ENCODE data around the gene ID1. TPM values are rescaled to one million over a fixed set of nuclear protein-coding genes. Genes with fewer than 3 reads are reported as not detected.

Gene ID1
- total RNA-seq, 2 experiments from 2014 or later, result 0.42 to 0.50 TPM

GRCh38 chr20:31567380-31567720, 37.7 kb upstream of the ID1 start:
- peaks cover 17% of the 10 kb centered on the region for H3K4me1 Mint-ChIP-seq (ENCODE audit: low read depth)
- no peak overlapping the region for H3K4me3 Mint-ChIP-seq
- no peak for DNase-seq
- no peak overlapping the region for H3K27ac Mint-ChIP-seq
- no peaks in the 10 kb centered on the region for H3K9me3 Mint-ChIP-seq (ENCODE audit: insufficient read depth)
- POLR2A ChIA-PET, result interaction anchor here (1.2 kb wide), 2 partner anchors 46 to 51 kb away, joined by 3 read pairs; no protein-coding TSS in a partner anchor
- peaks cover 30% of the 10 kb centered on the region for H3K36me3 Mint-ChIP-seq (ENCODE audit: low read depth)
- CTCF ChIA-PET, result interaction anchor here (1.9 to 23.7 kb wide), 5 partner anchors 10 to 157 kb away, joined by 4 to 901 read pairs (median 23); partner anchors contain the start of gene ID1
- no peak for ATAC-seq
- H3K27me3 Mint-ChIP-seq (ENCODE audit: low read depth), result no peaks in the 10 kb centered on the region

- Mint-ChIP-seq H3K4me1 (ENCODE audit: low read depth) (peaks cover 21% of the 10 kb centered on the region), H3K36me3 (ENCODE audit: low read depth) (peaks cover 24% of the 10 kb centered on the region), H3K4me3 (no peak overlapping the region), H3K27me3 (ENCODE audit: low read depth) (no peaks in the 10 kb centered on the region), H3K27ac (peak overlapping the region; percentile 47), H3K9me3 (ENCODE audit: insufficient read depth) (no peaks in the 10 kb centered on the region)
- ChIA-PET POLR2A (interaction anchor here (1.0 to 1.2 kb wide), 3 partner anchors 16 to 50 kb away, joined by 3 read pairs; no protein-coding TSS in a partner anchor), CTCF (interaction anchor here (1.0 to 23.7 kb wide), 7 partner anchors 10 to 181 kb away, joined by 3 to 901 read pairs (median 9); partner anchors contain the start of gene ID1)
- DNase-seq (no peak), ATAC-seq (no peak)
These were observed 36.9 kb upstream of the ID1 start for GRCh38 chr20:31568041-31568731.

GRCh38 chr20:31568773-31569162, 36.3 kb upstream of the ID1 start:
- ChIA-PET POLR2A (interaction anchor here (1.0 to 1.2 kb wide), 2 partner anchors 16 to 44 kb away, joined by 3 read pairs; no protein-coding TSS in a partner anchor), CTCF (interaction anchor here (0.9 to 23.7 kb wide), 12 partner anchors 9 to 181 kb away, joined by 3 to 901 read pairs (median 6); partner anchors contain the start of gene ID1)
- Mint-ChIP-seq H3K27me3 (ENCODE audit: low read depth) (no peaks in the 10 kb centered on the region), H3K4me1 (ENCODE audit: low read depth) (peaks cover 27% of the 10 kb centered on the region), H3K36me3 (ENCODE audit: low read depth) (peaks cover 24% of the 10 kb centered on the region), H3K27ac (peak overlapping the region; percentile 34), H3K4me3 (no peak overlapping the region), H3K9me3 (ENCODE audit: insufficient read depth) (no peaks in the 10 kb centered on the region)
- ATAC-seq (no peak), DNase-seq (no peak)

GRCh38 chr20:31569163-31570020, 35.7 kb upstream of the ID1 start:
- Mint-ChIP-seq H3K36me3 (ENCODE audit: low read depth) (peaks cover 19% of the 10 kb centered on the region), H3K4me1 (ENCODE audit: low read depth) (peaks cover 31% of the 10 kb centered on the region), H3K27me3 (ENCODE audit: low read depth) (no peaks in the 10 kb centered on the region), H3K9me3 (ENCODE audit: insufficient read depth) (no peaks in the 10 kb centered on the region), H3K4me3 (no peak overlapping the region), H3K27ac (no peak overlapping the region)
- ATAC-seq (no peak), DNase-seq (peak; percentile 75)
- CTCF ChIA-PET, result interaction anchor here (0.7 to 23.7 kb wide), 14 partner anchors 9 to 180 kb away, joined by 3 to 901 read pairs (median 5); partner anchors contain the start of gene ID1
- POLR2A ChIA-PET, result interaction anchor here (1.0 to 1.5 kb wide), 2 partner anchors 17 to 36 kb away, joined by 3 to 4 read pairs; partner anchors contain the start of gene ID1

GRCh38 chr20:31570021-31570463, 35.0 kb upstream of the ID1 start:
- no peak overlapping the region for H3K27ac Mint-ChIP-seq
- H3K27me3 Mint-ChIP-seq (ENCODE audit: low read depth), result no peaks in the 10 kb centered on the region
- no peak for ATAC-seq
- DNase-seq, result no peak
- peaks cover 16% of the 10 kb centered on the region for H3K36me3 Mint-ChIP-seq (ENCODE audit: low read depth)
- peaks cover 31% of the 10 kb centered on the region for H3K4me1 Mint-ChIP-seq (ENCODE audit: low read depth)
- CTCF ChIA-PET, result interaction anchor here (0.7 to 23.7 kb wide), 11 partner anchors 8 to 179 kb away, joined by 3 to 901 read pairs (median 5); partner anchors contain the start of gene ID1
- POLR2A ChIA-PET, result interaction anchor here (1.0 to 1.5 kb wide), 2 partner anchors 35 to 43 kb away, joined by 4 read pairs; partner anchors contain the start of gene ID1
- H3K9me3 Mint-ChIP-seq (ENCODE audit: insufficient read depth), result no peaks in the 10 kb centered on the region
- H3K4me3 Mint-ChIP-seq, result no peak overlapping the region

- H3K4me1 Mint-ChIP-seq (ENCODE audit: low read depth), result peaks cover 28% of the 10 kb centered on the region
- H3K4me3 Mint-ChIP-seq, result peak overlapping the region; percentile 81
- DNase-seq (no peak), ATAC-seq (no peak)
- H3K9me3 Mint-ChIP-seq (ENCODE audit: insufficient read depth), result no peaks in the 10 kb centered on the region
- ChIA-PET POLR2A (interaction anchor here (1.0 to 2.6 kb wide), 2 partner anchors 34 to 42 kb away, joined by 4 to 26 read pairs; partner anchors contain the start of gene ID1), CTCF (interaction anchor here (0.8 to 23.7 kb wide), 6 partner anchors 8 to 153 kb away, joined by 3 to 901 read pairs (median 17); partner anchors contain the start of gene ID1)
- no peaks in the 10 kb centered on the region for H3K27me3 Mint-ChIP-seq (ENCODE audit: low read depth)
- no peak overlapping the region for H3K27ac Mint-ChIP-seq
- peaks cover 12% of the 10 kb centered on the region for H3K36me3 Mint-ChIP-seq (ENCODE audit: low read depth)
These were observed 34.1 kb upstream of the ID1 start for GRCh38 chr20:31570735-31571617.

- DNase-seq, result peak; percentile 29
- H3K4me1 Mint-ChIP-seq (ENCODE audit: low read depth), result peaks cover 22% of the 10 kb centered on the region
- ChIA-PET CTCF (interaction anchor here (0.8 to 23.7 kb wide), 7 partner anchors 9 to 151 kb away, joined by 3 to 901 read pairs (median 24); partner anchors contain the start of genes BCL2L1 and ID1), POLR2A (interaction anchor here (1.0 to 2.6 kb wide), 4 partner anchors 13 to 150 kb away, joined by 3 to 26 read pairs (median 6); partner anchors contain the start of genes BCL2L1 and ID1)
- H3K27me3 Mint-ChIP-seq (ENCODE audit: low read depth), result no peaks in the 10 kb centered on the region
- peaks cover 12% of the 10 kb centered on the region for H3K36me3 Mint-ChIP-seq (ENCODE audit: low read depth)
- peak; percentile 3 for ATAC-seq
- H3K27ac Mint-ChIP-seq, result peak overlapping the region; percentile 88
- H3K9me3 Mint-ChIP-seq (ENCODE audit: insufficient read depth), result no peaks in the 10 kb centered on the region
- peak overlapping the region; percentile 81 for H3K4me3 Mint-ChIP-seq
These were observed 32.9 kb upstream of the ID1 start for GRCh38 chr20:31572042-31572700.

- peak overlapping the region; percentile 88 for H3K27ac Mint-ChIP-seq
- CTCF ChIA-PET, result interaction anchor here (0.8 to 23.7 kb wide), 9 partner anchors 10 to 151 kb away, joined by 3 to 901 read pairs (median 5); partner anchors contain the start of genes BCL2L1 and ID1
- H3K4me3 Mint-ChIP-seq, result peak overlapping the region; percentile 85
- ATAC-seq, result peak; percentile 92
- H3K27me3 Mint-ChIP-seq (ENCODE audit: low read depth), result peaks cover under 1% of the 10 kb centered on the region
- H3K36me3 Mint-ChIP-seq (ENCODE audit: low read depth), result peaks cover 10% of the 10 kb centered on the region
- POLR2A ChIA-PET, result interaction anchor here (0.6 to 2.6 kb wide), 9 partner anchors 13 to 1059 kb away, joined by 3 to 26 read pairs (median 5); partner anchors contain the start of genes BCL2L1 and ID1
- H3K9me3 Mint-ChIP-seq (ENCODE audit: insufficient read depth), result no peaks in the 10 kb centered on the region
- DNase-seq, result peak; percentile 91
- H3K4me1 Mint-ChIP-seq (ENCODE audit: low read depth), result peaks cover 27% of the 10 kb centered on the region
These were observed 32.2 kb upstream of the ID1 start for GRCh38 chr20:31572701-31573554.

- POLR2A ChIA-PET, result interaction anchor here (0.6 to 2.6 kb wide), 10 partner anchors 14 to 1393 kb away, joined by 3 to 26 read pairs (median 4); partner anchors contain the start of gene ID1
- DNase-seq, result no peak
- peak; percentile 18 for ATAC-seq
These were observed 31.4 kb upstream of the ID1 start for GRCh38 chr20:31573555-31574321.

More at GRCh38 chr20:31573555-31574321, 31.4 kb upstream of the ID1 start:
- Mint-ChIP-seq H3K4me1 (ENCODE audit: low read depth) (peaks cover 30% of the 10 kb centered on the region), H3K4me3 (peak overlapping the region; percentile 85), H3K36me3 (ENCODE audit: low read depth) (peaks cover 9% of the 10 kb centered on the region), H3K27ac (peak overlapping the region; percentile 87), H3K9me3 (ENCODE audit: insufficient read depth) (no peaks in the 10 kb centered on the region), H3K27me3 (ENCODE audit: low read depth) (peaks cover 2% of the 10 kb centered on the region)
- CTCF ChIA-PET, result interaction anchor here (0.8 to 23.7 kb wide), 9 partner anchors 10 to 150 kb away, joined by 3 to 901 read pairs (median 5); partner anchors contain the start of genes BCL2L1 and ID1
